Keratinocyte (primary cell): ENCODE measurements around the gene SPECC1. TPM values are rescaled to one million over a fixed set of nuclear protein-coding genes. Genes with fewer than 3 reads are reported as not detected.

Experiments
- DNase-seq: peaks from one replicate; pipeline ENCODE4 v3.0.0-alpha.2; 2011; ENCODE audit warnings: low read depth, missing footprints, low spot score
- FAIRE-seq: peaks from 2 replicates; lab custom pipeline; 2011; peaks lifted over from hg19 to GRCh38; lab: Jason Lieb, UNC
- H2AFZ ChIP-seq: 2 replicates; pipeline ENCODE4 v1.6.0; 2012; ENCODE audit warnings: low read length, control low read depth, inconsistent platforms; ENCODE audit not compliant: control insufficient read depth
- H3K27ac ChIP-seq: 2 replicates; pipeline ENCODE4 v1.5.1; 2011; ENCODE audit warnings: low read length; ENCODE audit not compliant: control insufficient read depth, insufficient read depth
- H3K27me3 ChIP-seq: 3 replicates; pipeline ENCODE4 v1.6.0; 2011; ENCODE audit warnings: low read length; ENCODE audit not compliant: control insufficient read depth, insufficient read depth; ENCODE audit errors: extremely low read depth
- H3K36me3 ChIP-seq, 2 experiments: 2 replicates in 1 of 2; 3 replicates in 1 of 2; pipeline ENCODE4 v1.5.1; 2011; ENCODE audit warnings: low read length in 2 of 2, mild to moderate bottlenecking in 1 of 2; ENCODE audit not compliant: control insufficient read depth in 2 of 2, insufficient read depth in 2 of 2; ENCODE audit errors: extremely low read depth in 1 of 2
- H3K4me1 ChIP-seq: 3 replicates; pipeline ENCODE4 v1.5.1; 2011; ENCODE audit warnings: low read length; ENCODE audit not compliant: control insufficient read depth, insufficient read depth; ENCODE audit errors: extremely low read depth
- H3K4me2 ChIP-seq: 3 replicates; pipeline ENCODE4 v1.6.0; 2011; ENCODE audit warnings: low read depth, low read length; ENCODE audit not compliant: control insufficient read depth, insufficient read depth; ENCODE audit errors: extremely low read depth
- H3K4me3 ChIP-seq, 3 experiments: fragments of 200-600 bp in 1 of 3; sonication (generic) in 1 of 3; 2 replicates in 2 of 3; 3 replicates in 1 of 3; pipeline ENCODE4 v1.5.1; 2011 to 2016; ENCODE audit warnings: low read length in 3 of 3, mild to moderate bottlenecking in 3 of 3, control low read depth in 2 of 3, inconsistent platforms in 1 of 3, low read depth in 1 of 3, mixed read lengths in 1 of 3, mixed run types in 1 of 3, moderate library complexity in 1 of 3; ENCODE audit not compliant: control insufficient read depth in 2 of 3, insufficient read depth in 2 of 3; ENCODE audit errors: extremely low read depth in 1 of 3
- H3K79me2 ChIP-seq: 2 replicates; pipeline ENCODE4 v1.6.0; 2012; ENCODE audit warnings: low read length; ENCODE audit not compliant: control insufficient read depth, insufficient read depth
- H3K9ac ChIP-seq: 3 replicates; pipeline ENCODE4 v1.6.0; 2011; ENCODE audit warnings: low read length; ENCODE audit not compliant: control insufficient read depth, insufficient read depth; ENCODE audit errors: extremely low read depth
- H3K9me1 ChIP-seq: 3 replicates; pipeline ENCODE4 v1.6.0; 2011; ENCODE audit warnings: low read length; ENCODE audit not compliant: control insufficient read depth, insufficient read depth; ENCODE audit errors: extremely low read depth
- H3K9me3 ChIP-seq: 2 replicates; pipeline ENCODE4 v1.5.1; 2012; ENCODE audit warnings: low read depth, low read length; ENCODE audit not compliant: control insufficient read depth
- H4K20me1 ChIP-seq: 3 replicates; pipeline ENCODE4 v1.6.0; 2011; ENCODE audit warnings: low read length; ENCODE audit not compliant: control insufficient read depth, insufficient read depth; ENCODE audit errors: extremely low read depth
- CTCF ChIP-seq, 3 experiments: IDR thresholded peaks in 1 of 3; conservative IDR thresholded peaks in 1 of 3; optimal IDR thresholded peaks in 1 of 3; 2 replicates in 2 of 3; 3 replicates in 1 of 3; pipeline versions ENCODE3 to v1.5.1; 2011; ENCODE audit warnings: low read length in 3 of 3, mild to moderate bottlenecking in 3 of 3, moderate library complexity in 2 of 3, control low read depth in 1 of 3, inconsistent platforms in 1 of 3; ENCODE audit not compliant: insufficient read depth in 2 of 3; ENCODE audit errors: extremely low read depth in 1 of 3
- EZH2 ChIP-seq: IDR thresholded peaks from one replicate; pipeline ENCODE4 v1.6.1; 2012; ENCODE audit warnings: inconsistent platforms, mild to moderate bottlenecking, low read length, moderate library complexity
- dilution Hi-C: fragments of 300-500 bp; cut with MboI; formaldehyde crosslinking; loops from one replicate; pipeline ENCODE4 v1.7.0; 2020; ENCODE audit warnings: low sequenced_read_pairs; ENCODE audit not compliant: extremely low pct_ligation_motif_present
- polyA plus RNA-seq, 5 experiments: library from polyadenylated mRNA; depleted of rRNA in 3 of 5; stranded (reverse) in 3 of 5; stranded (forward) in 1 of 5; unstranded in 1 of 5; fragments of >200 nt; gene quantifications; 1 replicate in 1 of 5; 2 replicates in 3 of 5; 3 replicates in 1 of 5; pipeline versions ENCODE4 v1.2.1 to v1.2.3, GENCODE V29; 2011 to 2012; ENCODE audit warnings: missing spikeins in 2 of 5, low read depth in 1 of 5, low replicate concordance in 1 of 5

Gene SPECC1
- polyA plus RNA-seq, 1 donor (not counting 4 experiments of a cell fraction or from before 2014, with no cell fraction given): 20.9 TPM

- TF ChIP-seq EZH2 (no peak), CTCF (optimal IDR thresholded peaks at IDR 0.05 in 1 of 3, IDR thresholded peaks at IDR 0.05 in 1 of 3, conservative IDR thresholded peaks at IDR 0.05 in 1 of 3; ENCODE audit: extremely low read depth in 1 of 3, insufficient read depth in 2 of 3, low read length in 3 of 3) (no peak)
- Histone ChIP-seq H3K4me1 (no peaks in the 10 kb centered on the region), H3K4me2 (no peak overlapping the region), H3K79me2 (no peaks in the 10 kb centered on the region), H4K20me1 (no peaks in the 10 kb centered on the region), H2AFZ (no peak overlapping the region), H3K36me3 (no peaks in the 10 kb centered on the region), H3K9me1 (no peaks in the 10 kb centered on the region), H3K9ac (no peak overlapping the region), H3K9me3 (no peaks in the 10 kb centered on the region), H3K27ac (no peak overlapping the region), H3K27me3 (peaks cover 8% of the 10 kb centered on the region), H3K4me3 (no peak overlapping the region)
- no peak for FAIRE-seq
- DNase-seq: no peak
- dilution Hi-C loops: no loop called here
These were observed 87.3 kb downstream of the SPECC1 start for GRCh38 chr17:20096430-20096829.

DNA sequence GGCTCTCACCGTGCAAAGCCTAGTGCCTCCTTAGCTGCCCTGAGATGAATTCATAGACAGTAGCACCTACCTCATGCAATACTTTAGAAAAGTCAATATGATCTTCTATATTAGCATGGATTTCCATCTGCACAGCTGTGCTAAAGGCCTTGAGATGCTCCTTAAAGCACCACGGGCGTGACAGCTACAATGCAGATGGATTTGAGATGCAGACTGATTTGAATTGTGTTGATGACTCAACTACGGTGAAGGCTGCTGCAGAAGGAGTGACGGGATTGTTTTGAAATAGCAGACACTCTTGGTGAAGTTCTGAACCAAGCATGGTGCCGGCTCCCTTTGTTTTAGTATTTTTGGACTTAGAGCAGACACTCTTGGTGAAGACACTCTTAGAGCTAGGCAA, 88.2 kb downstream of the SPECC1 start:
- H3K9me3 ChIP-seq: no peaks in the 10 kb centered on the region
- H3K27ac ChIP-seq: no peak overlapping the region
- H3K4me1 ChIP-seq: no peaks in the 10 kb centered on the region
- H3K4me3 ChIP-seq: no peak overlapping the region
- no peaks in the 10 kb centered on the region for H3K9me1 ChIP-seq
- H3K4me2 ChIP-seq: no peak overlapping the region
- dilution Hi-C loops: no loop called here
- H3K79me2 ChIP-seq: no peaks in the 10 kb centered on the region
- H3K27me3 ChIP-seq: peaks cover 8% of the 10 kb centered on the region
- no peak overlapping the region for H2AFZ ChIP-seq
- H3K36me3 ChIP-seq: no peaks in the 10 kb centered on the region
- H3K9ac ChIP-seq: no peak overlapping the region
- no peak for FAIRE-seq
- no peak for TF ChIP-seq EZH2
- TF ChIP-seq CTCF (optimal IDR thresholded peaks at IDR 0.05 in 1 of 3, IDR thresholded peaks at IDR 0.05 in 1 of 3, conservative IDR thresholded peaks at IDR 0.05 in 1 of 3; ENCODE audit: extremely low read depth in 1 of 3, insufficient read depth in 2 of 3, low read length in 3 of 3): no peak
- no peak for DNase-seq
- no peaks in the 10 kb centered on the region for H4K20me1 ChIP-seq
